Memory B cell (primary cell): ENCODE results near the gene ASGR1.
"Not testable (repeated sequence)": the region's sequence is repeated elsewhere in the genome, so short reads cannot be mapped to it uniquely, and the experiment has no call there.

ENCODE experiments used
- ATAC-seq: fragments of 150-1000 bp; cut with Tn5 transposase; 2 replicates; pipeline ENCODE4 v1.10.0; 2021; ENCODE audit warnings: low read depth, mild to moderate bottlenecking, moderate library complexity
- DNase-seq, 2 donors: peaks; one replicate each; pipeline ENCODE4 v3.0.0; 2022; ENCODE audit warnings: low spot score in 2 of 2
- H3K27ac Mint-ChIP-seq: one replicate; pipeline ENCODE4 v1.8.0; 2022; ENCODE audit warnings: mild to moderate bottlenecking, moderate library complexity, mixed read lengths
- H3K27me3 Mint-ChIP-seq: one replicate; pipeline ENCODE4 v1.8.0; 2022; ENCODE audit warnings: mixed read lengths
- H3K36me3 Mint-ChIP-seq: one replicate; pipeline ENCODE4 v1.8.0; 2022; ENCODE audit warnings: mild to moderate bottlenecking, mixed read lengths
- H3K4me1 Mint-ChIP-seq: one replicate; pipeline ENCODE4 v1.8.0; 2022; ENCODE audit warnings: mixed read lengths
- H3K4me3 Mint-ChIP-seq: one replicate; pipeline ENCODE4 v1.8.0; 2022; ENCODE audit warnings: mild to moderate bottlenecking, moderate library complexity, mixed read lengths
- H3K9me3 Mint-ChIP-seq: one replicate; pipeline ENCODE4 v1.8.0; 2022; ENCODE audit warnings: mixed read lengths

ASGR1 gene

DNA sequence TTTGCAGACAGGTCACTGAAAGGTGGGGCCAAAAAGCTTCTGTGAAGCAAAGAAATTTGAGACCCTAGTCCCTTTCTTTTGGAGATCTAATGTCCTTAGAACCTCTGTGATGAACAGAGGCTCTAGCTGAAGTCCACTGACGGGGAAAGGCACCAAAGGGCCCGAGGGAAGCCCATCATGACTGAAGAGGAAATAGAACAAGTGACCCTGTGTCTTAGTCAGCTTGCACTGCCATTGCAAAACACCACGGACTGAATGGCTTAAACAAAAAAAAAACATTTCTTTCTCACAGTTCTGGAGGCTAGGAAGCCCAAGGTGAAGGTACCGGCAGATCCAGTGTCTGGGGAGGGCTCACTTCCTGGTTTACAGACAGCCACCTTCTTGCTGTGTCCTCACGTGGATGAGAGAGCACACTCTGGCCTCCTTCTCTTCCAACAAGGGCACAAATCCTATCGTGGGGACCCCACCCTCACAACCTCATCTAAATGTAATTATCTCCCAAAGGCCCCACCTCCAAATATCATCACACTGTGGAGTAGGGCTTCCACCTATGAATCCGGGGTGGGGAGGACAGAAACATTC lies 40.3 kb downstream of the ASGR1 start:
- Mint-ChIP-seq H3K27ac (no peak overlapping the region), H3K36me3 (no peaks in the 10 kb centered on the region), H3K4me1 (peaks cover 2% of the 10 kb centered on the region), H3K4me3 (no peak overlapping the region), H3K27me3 (peaks cover 17% of the 10 kb centered on the region), H3K9me3 (no peaks in the 10 kb centered on the region)
- DNase-seq: no peak
- ATAC-seq: no peak

GRCh38 chr17:7137171-7137943 lies 41.8 kb downstream of the ASGR1 start:
- Mint-ChIP-seq H3K27ac (no peak overlapping the region), H3K36me3 (no peaks in the 10 kb centered on the region), H3K4me1 (peaks cover 10% of the 10 kb centered on the region), H3K27me3 (peaks cover 23% of the 10 kb centered on the region), H3K9me3 (no peaks in the 10 kb centered on the region), H3K4me3 (no peak overlapping the region)
- DNase-seq (no peak), ATAC-seq (no peak)

DNA sequence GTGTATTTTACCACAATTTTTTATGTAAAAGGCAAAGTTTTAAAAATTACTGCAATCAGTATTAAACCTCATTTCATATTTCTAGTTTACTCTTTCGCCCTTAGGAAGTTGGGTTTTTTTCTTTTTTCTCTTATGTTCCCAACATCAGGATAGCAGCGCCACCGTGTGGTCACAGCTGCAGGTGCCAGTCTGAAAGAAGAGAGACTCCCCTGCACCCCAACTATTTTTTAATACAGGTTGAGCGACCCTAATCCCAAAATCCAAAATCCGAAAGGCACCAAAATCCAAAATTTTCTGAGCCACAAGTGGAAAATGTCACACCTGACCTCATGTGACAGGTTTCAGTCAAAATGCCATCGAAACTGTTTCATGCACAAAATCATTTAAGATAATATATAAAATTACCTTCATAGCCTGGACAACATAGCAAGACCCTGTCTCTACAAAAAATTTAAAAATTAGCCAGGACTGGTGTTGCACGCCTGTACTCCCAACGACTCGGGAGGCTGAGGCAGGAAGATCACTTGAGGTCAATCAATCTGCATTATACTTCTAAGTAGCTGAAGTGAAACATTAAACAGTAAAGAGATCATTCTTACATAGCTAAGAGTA lies 42.8 kb downstream of the ASGR1 start:
- no peak overlapping the region for H3K4me3 Mint-ChIP-seq
- DNase-seq (peak; percentile 66 to 72), ATAC-seq (no peak)
- peaks cover 15% of the 10 kb centered on the region for H3K4me1 Mint-ChIP-seq
- peaks cover 16% of the 10 kb centered on the region for H3K27me3 Mint-ChIP-seq
- H3K36me3 Mint-ChIP-seq: no peaks in the 10 kb centered on the region
- no peaks in the 10 kb centered on the region for H3K9me3 Mint-ChIP-seq
- H3K27ac Mint-ChIP-seq: no peak overlapping the region

DNA sequence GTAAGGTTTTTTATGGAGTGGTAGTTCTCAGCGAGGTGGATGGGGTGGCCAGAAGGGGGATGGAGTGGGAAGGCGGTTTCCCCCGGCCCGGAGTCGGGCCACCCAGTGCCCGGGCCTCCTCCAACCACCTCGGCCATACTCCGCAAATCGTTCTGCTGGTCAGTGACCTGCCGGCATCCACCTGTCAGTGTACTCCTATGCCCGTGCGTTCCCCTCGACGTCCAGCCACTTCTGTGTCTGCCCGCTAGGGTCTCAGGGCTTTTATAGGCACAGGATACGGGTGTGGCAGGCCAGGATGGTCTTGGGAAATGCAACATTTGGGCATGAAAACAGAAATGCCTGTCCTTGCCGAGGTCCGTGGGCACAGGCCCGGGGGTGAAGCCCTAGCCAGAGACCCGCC lies 45.3 kb downstream of the ASGR1 start:
- DNase-seq (no peak), ATAC-seq (no peak)
- peaks cover 10% of the 10 kb centered on the region for H3K27me3 Mint-ChIP-seq
- H3K4me1 Mint-ChIP-seq: peaks cover 22% of the 10 kb centered on the region
- H3K36me3 Mint-ChIP-seq: no peaks in the 10 kb centered on the region
- H3K4me3 Mint-ChIP-seq: no peak overlapping the region
- no peaks in the 10 kb centered on the region for H3K9me3 Mint-ChIP-seq
- peak overlapping the region; percentile 98 for H3K27ac Mint-ChIP-seq

GRCh38 chr17:7133424-7133823 lies 45.7 kb downstream of the ASGR1 start:
- Mint-ChIP-seq H3K4me1 (peaks cover 22% of the 10 kb centered on the region), H3K9me3 (no peaks in the 10 kb centered on the region), H3K27ac (peak overlapping the region; percentile 98), H3K4me3 (peak overlapping the region; percentile 57), H3K36me3 (no peaks in the 10 kb centered on the region), H3K27me3 (peaks cover 10% of the 10 kb centered on the region)
- ATAC-seq (peak; percentile 25), DNase-seq (peak; percentile 50 to 52)

- DNase-seq (peak; percentile 56 to 69), ATAC-seq (peak; percentile 90)
- no peaks in the 10 kb centered on the region for H3K36me3 Mint-ChIP-seq
- H3K4me1 Mint-ChIP-seq: peaks cover 22% of the 10 kb centered on the region
- peaks cover 10% of the 10 kb centered on the region for H3K27me3 Mint-ChIP-seq
- H3K4me3 Mint-ChIP-seq: peak overlapping the region; percentile 51
- peak overlapping the region; percentile 98 for H3K27ac Mint-ChIP-seq
- no peaks in the 10 kb centered on the region for H3K9me3 Mint-ChIP-seq
Observed at GRCh38 chr17:7132511-7133094, 46.6 kb downstream of the ASGR1 start.

DNA sequence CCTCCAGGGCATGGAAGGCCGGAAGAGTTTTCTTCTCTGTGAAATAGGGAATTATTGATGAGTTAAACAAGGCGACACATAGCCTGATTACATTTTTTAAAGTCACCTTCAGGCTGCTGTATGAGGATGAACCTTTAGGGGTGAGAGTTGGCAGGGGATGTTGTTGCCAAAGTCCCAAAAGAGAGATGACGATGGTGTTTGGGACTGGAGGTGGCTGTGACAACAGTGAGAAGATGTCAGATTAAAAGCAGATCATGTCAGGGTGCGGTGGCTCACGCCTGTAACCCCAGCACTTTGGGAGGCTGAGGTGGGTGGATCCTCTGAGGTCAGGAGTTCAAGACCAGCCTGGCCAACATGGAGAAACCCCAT lies 47.8 kb downstream of the ASGR1 start:
- Mint-ChIP-seq H3K4me1 (peaks cover 22% of the 10 kb centered on the region), H3K9me3 (no peaks in the 10 kb centered on the region), H3K4me3 (peak overlapping the region; percentile 15), H3K36me3 (no peaks in the 10 kb centered on the region), H3K27ac (peak overlapping the region; percentile 98), H3K27me3 (peaks cover 10% of the 10 kb centered on the region)
- ATAC-seq: no peak
- DNase-seq: no peak

- no peak for DNase-seq
- Mint-ChIP-seq H3K4me1 (peaks cover 20% of the 10 kb centered on the region), H3K27me3 (peaks cover 11% of the 10 kb centered on the region), H3K9me3 (no peaks in the 10 kb centered on the region), H3K36me3 (no peaks in the 10 kb centered on the region), H3K27ac (peak overlapping the region; percentile 98), H3K4me3 (peak overlapping the region; percentile 15)
- ATAC-seq: no peak
Observed at GRCh38 chr17:7130621-7131422, 48.3 kb downstream of the ASGR1 start.

DNA sequence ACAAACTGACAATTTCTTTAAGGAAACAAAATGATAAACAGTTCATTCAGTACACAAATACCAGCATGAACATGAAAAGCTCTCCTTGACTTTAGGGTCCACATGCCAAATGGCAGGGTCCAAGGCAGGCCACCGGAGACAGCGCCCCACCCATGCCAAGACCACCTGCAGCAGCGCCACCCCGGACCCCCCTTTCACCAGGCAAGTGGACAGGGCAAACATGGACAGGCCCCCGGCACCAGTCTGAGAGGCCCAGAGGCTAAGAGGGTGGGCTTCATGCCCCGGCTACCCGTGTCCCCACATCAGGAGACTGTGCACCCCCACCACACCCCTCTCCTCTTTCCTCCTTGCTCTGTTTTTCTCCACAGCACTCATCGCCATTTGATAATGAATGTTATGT lies 49.9 kb downstream of the ASGR1 start:
- H3K27ac Mint-ChIP-seq: no peak overlapping the region

GRCh38 chr17:7128160-7128559 lies 51.0 kb downstream of the ASGR1 start:
- Mint-ChIP-seq H3K27me3 (peaks cover 17% of the 10 kb centered on the region), H3K36me3 (no peaks in the 10 kb centered on the region), H3K4me1 (peaks cover 17% of the 10 kb centered on the region), H3K4me3 (no peak overlapping the region), H3K9me3 (no peaks in the 10 kb centered on the region), H3K27ac (no peak overlapping the region)
- ATAC-seq (no peak), DNase-seq (no peak)

More for the DNA sequence above, 49.9 kb downstream of the ASGR1 start:
- no peak for DNase-seq
- no peak for ATAC-seq
- no peaks in the 10 kb centered on the region for H3K9me3 Mint-ChIP-seq
- peaks cover 14% of the 10 kb centered on the region for H3K27me3 Mint-ChIP-seq
- peaks cover 20% of the 10 kb centered on the region for H3K4me1 Mint-ChIP-seq
- H3K4me3 Mint-ChIP-seq: no peak overlapping the region
- no peaks in the 10 kb centered on the region for H3K36me3 Mint-ChIP-seq

DNA sequence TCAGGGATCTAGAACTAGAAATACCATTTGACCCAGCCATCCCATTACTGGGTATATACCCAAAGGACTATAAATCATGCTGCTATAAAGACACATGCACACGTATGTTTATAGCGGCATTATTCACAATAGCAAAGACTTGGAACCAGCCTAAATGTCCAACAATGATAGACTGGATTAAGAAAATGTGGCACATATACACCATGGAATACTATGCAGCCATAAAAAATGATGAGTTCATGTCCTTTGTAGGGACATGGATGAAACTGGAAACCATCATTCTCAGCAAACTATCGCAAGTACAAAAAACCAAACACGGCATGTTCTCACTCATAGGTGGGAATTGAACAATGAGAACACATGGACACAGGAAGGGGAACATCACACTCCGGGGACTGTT lies 51.7 kb downstream of the ASGR1 start:
- H3K27me3 Mint-ChIP-seq: peaks cover 16% of the 10 kb centered on the region
- not testable (repeated sequence) for H3K27ac Mint-ChIP-seq, H3K36me3 Mint-ChIP-seq, H3K9me3 Mint-ChIP-seq, ATAC-seq, DNase-seq, H3K4me3 Mint-ChIP-seq
- peaks cover 12% of the 10 kb centered on the region for H3K4me1 Mint-ChIP-seq

DNA sequence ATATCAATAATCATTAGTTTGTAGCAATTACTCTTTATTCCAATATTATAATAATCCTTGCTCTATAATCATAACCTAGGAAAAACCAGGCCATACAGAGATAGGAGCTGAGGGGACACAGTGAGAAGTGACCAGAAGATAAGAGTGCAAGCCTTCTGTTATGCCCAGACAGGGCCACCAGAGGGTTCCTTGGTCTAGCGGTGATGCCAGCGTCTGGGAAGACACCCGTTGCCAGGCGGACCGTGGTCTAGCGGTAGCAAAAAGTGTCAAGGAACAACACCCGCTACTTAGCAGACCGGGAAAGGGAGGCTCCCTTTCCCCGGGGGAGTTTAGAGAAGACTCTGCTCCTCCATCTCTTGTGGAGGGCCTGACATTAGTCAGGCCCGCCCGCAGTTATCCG lies 52.8 kb downstream of the ASGR1 start:
- peaks cover 16% of the 10 kb centered on the region for H3K27me3 Mint-ChIP-seq
- H3K36me3 Mint-ChIP-seq, H3K4me3 Mint-ChIP-seq, H3K27ac Mint-ChIP-seq, DNase-seq, H3K9me3 Mint-ChIP-seq, ATAC-seq, H3K4me1 Mint-ChIP-seq: not testable (repeated sequence)

DNA sequence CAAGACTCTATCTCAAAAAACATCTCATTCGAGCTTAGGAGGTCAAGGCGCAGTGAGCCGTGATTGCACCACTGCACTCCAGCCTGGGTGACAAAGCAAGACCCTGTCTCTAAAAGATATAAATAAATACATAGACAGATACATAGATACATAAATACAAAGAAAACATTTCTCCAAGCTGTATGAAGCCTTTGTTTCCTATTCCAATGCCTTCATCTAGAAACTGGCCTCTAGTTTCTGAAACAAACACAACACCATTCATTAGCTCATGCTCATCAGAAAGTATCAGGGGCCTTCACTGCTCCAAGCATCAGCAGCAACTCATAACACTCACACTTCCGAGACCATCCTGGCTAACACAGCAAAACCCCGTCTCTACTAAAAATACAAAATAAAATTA lies 54.2 kb downstream of the ASGR1 start:
- Mint-ChIP-seq H3K27me3 (peaks cover 16% of the 10 kb centered on the region), H3K4me1 (peaks cover 7% of the 10 kb centered on the region), H3K27ac (no peak overlapping the region), H3K4me3 (no peak overlapping the region), H3K9me3 (peaks cover 1% of the 10 kb centered on the region), H3K36me3 (peaks cover 2% of the 10 kb centered on the region)
- ATAC-seq (no peak), DNase-seq (no peak)

GRCh38 chr17:7123844-7124243 lies 55.3 kb downstream of the ASGR1 start:
- peaks cover 7% of the 10 kb centered on the region for H3K4me1 Mint-ChIP-seq
- peaks cover 1% of the 10 kb centered on the region for H3K9me3 Mint-ChIP-seq
- peaks cover 19% of the 10 kb centered on the region for H3K27me3 Mint-ChIP-seq
- DNase-seq (no peak), ATAC-seq (no peak)
- H3K36me3 Mint-ChIP-seq: peaks cover 2% of the 10 kb centered on the region
- no peak overlapping the region for H3K4me3 Mint-ChIP-seq
- H3K27ac Mint-ChIP-seq: no peak overlapping the region
